HG03571 (cell line): Measurements from ENCODE around the gene VTN.
"Not testable (repeated sequence)": the region's sequence is repeated elsewhere in the genome, so short reads cannot be mapped to it uniquely, and the experiment has no call there.

Experiments
- ATAC-seq: cut with Tn5 transposase; IDR thresholded peaks from one replicate; pipeline ENCODE4 v1.9.1; 2021; ENCODE audit not compliant: unreplicated experiment

The VTN gene

DNA sequence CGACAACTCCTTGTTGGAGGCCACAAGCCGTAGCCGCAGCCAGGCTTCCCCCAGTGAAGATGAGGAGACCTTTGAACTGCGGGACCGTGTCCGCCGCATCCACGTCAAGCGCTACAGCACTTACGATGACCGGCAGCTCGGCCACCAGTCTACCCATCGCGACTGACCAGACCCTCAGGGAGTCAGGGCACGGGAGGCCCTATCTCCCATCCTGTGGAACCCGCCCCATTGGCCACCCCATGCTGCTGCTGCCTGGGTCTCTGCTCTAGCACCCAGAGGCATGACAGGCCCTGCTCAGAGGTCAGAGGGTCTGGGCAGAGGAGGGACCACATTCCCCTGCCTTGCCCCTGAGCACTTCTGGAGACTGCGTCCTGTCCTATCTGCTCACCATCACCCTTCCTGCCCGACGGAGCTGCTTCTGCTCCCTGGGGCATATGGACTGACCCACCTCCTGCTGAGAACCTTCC, 25.6 kb downstream of the VTN start:
- ATAC-seq = no peak

DNA sequence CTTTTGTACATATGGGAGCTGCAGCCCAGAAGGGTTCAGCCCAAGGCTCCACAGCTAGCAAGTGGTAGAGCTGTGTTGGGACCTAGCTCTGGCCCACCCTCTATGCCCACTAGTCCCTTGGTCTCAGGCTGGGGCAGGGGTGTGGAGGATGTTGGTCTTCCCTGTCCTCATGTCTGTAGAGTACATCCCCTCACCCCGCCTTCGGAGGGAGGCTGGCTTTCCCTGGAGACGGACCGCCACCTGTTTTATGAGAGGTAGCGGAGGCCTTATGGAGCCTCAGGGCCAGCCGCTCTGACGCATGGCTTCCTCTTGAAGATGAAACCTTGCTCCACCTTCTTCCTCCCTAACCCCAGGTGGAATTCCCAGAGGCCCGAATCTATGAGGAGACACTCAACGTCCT, 26.1 kb downstream of the VTN start:
- ATAC-seq = no peak

DNA sequence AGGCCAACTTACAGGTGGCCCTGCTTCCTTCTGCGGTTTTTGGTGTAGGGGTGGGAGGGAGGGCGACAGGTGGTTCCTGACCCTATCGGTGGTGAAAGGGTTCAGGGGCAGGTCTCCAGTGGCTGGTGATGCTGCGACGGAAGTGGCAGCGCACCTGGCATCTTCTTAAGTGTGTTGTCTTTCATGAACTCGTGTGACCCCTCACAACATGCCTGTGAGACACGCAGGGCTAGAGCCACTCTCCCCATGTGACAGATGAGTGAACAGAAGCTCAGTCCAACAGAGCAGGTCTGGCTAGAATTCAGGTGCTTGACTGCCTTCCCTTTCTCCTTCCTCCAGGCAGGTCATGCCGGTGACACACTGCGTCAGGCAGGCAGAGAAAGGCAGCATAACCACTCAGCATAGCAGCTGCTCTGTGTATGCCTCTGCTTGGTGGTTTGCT, 26.6 kb downstream of the VTN start:
- ATAC-seq = no peak

DNA sequence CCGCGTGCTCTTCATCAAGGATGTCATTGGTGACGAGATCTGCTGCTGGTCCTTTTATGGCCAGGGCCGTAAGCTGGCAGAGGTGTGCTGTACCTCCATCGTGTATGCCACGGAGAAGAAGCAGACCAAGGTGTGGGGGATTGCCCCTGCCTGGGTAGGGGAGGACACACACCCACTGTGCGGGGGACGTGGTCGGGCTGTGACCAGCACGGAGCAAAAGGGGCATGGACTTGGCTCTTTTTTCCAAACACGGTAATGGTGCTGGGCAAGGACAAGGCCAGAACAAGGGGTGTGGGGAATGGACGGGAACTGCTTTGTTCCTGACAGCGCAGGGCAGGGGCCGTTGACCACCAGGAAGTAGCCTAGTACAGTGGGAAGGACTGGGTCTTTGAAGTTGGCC, 27.8 kb downstream of the VTN start:
- ATAC-seq = no peak

DNA sequence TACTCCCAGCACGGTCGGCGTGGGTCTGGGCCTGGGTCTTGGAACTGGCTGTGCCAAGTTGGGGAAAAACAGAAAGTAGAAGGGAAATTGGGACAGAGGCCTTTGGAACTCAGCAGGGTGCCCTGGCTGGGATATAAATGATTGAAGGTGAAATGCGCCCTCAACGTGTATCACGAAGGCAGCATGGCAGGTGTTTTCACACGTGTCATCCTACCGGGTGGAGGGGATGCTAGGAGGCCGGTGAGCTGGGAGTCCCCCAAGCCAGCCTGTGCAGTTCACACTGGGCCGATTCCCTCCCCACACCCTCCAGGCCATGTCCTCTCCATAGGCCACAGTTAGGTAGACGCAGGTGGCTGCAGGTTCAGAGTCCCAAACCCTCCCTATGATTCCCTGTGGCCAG, 28.6 kb downstream of the VTN start:
- ATAC-seq = no peak

DNA sequence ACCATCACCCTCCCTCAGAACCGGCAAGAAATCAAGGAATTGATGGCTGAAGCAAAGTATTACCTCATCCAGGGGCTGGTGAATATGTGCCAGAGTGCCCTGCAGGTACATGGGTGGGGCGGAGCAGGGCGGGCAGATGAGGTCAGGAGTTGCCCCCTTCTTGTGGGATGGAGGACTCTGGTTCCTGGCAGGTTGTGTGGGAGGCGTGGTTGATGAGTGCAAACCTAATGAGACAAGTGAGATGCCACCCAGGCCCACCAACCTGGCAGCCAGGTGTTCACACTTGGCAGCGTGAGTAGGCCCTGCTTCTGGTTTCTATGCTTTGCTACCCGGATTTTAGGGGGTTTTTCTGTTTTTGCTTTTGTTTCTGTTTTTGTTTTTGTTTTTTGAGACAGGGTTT, 29.7 kb downstream of the VTN start:
- ATAC-seq = no peak

DNA sequence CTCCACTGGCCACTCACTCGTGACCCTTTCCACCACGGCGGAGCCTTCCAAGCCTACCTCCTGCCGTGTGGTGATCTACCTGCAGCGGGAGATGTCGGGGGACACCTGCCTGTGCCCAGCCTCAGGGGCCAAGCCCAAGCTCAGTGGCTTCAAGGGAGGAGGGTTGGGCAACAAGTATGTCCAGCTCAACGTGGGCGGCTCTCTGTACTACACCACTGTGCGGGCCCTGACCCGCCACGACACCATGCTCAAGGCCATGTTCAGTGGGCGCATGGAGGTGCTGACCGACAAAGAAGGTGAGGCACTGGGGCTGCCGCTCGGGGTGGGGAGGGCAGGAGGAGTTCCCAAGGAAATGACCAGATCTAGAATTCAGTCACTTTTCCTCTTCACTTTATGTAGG, 30.7 kb downstream of the VTN start:
- ATAC-seq = no peak

DNA sequence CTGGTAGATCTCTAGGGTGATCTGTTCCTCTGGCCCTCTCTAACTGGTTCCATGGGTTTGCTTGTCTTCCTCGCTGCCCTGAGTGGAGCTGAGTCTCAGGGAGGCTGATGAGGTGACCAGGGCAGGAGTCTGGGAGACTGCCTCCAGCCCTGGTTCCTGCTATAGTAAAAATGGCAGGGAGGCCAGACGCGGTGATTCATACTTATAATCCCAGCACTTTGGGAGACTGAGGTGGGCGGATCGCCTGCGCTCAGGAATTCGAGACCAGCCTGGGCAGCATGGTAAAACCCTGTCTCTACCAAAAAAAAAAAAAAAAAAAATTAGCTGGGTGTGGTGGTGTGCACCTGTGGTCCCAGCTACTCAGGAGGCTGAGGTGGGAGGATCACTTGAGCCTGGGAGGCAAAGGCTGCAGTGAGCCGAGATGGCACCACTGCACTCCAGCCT, 31.3 kb downstream of the VTN start:
- not testable (repeated sequence) for ATAC-seq

DNA sequence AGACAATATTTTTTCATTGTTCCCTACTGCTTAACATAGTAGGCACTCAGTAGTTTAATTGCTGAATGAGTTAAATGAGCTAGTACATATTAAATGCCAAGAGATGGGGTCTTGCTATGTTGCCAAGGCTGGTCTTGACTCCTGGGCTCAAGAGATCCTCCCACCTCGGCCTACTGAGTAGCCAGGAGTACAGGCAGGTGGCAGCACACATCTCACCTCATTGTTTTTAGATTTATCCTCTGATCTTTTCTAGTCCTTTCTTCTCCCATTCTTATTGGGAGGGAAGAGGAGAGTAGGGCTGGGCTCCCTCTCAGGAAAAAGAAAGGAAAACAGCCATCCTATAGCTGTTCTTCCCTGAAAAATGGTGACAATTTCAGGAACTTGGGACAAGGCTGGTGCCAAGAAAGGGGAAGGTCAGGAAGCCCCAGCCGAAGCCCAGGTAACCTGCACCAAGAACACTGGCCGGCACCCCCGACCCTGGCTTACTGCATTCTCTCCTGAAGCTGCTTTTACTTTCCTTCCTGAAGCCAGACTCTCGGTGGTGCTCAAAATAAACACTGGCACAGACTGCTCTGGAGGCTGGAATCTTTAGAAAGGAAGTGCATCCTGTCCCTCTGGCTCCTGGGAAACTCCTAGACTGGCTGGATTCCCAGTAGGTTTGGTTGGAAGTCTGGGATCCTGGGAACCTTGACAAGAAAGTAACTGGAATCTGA, 31.9 kb downstream of the VTN start:
- ATAC-seq = no peak

DNA sequence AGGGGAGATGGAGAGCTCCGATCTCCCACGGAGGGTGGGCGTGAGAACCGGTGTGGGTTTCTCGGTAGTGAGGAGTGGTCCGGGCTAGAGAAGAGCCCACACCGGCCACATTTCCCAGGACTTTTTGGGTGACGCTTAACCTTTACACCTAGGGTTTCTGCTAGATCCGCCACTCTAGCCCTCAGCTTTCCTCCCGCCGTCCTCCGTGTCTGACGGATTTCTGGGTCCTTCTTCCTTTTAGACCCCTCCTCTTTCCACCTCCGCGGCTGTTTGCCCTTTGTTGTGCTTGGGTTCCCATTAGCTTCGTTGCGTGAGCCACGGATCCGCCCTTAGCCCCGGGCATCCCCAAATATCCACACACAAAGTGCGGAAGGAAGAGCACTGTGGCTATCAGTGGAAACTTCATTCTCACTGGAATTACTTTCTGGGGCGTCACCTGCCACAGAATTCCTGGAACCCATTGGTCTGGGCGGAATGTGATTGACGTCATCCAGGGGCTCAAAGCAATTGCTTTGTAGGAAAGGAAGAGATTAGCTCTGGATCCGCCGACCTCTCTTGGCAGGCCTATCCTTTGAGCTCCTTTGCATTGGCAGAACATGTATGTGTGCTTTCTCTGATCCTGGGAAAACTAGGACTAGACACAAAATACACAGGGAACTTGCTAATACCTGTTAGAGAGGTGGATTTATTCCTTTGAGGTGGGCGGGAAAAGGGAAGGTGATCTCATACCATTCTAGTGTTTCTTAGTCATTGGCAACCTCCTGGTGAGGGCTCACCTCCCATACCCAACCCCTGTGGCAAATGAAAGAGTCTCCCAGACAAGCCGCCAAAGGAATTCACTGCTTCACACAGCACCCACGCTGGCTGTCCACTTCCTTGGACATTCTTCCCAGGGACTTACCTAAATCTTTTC, 33.9 kb downstream of the VTN start:
- ATAC-seq = no peak

DNA sequence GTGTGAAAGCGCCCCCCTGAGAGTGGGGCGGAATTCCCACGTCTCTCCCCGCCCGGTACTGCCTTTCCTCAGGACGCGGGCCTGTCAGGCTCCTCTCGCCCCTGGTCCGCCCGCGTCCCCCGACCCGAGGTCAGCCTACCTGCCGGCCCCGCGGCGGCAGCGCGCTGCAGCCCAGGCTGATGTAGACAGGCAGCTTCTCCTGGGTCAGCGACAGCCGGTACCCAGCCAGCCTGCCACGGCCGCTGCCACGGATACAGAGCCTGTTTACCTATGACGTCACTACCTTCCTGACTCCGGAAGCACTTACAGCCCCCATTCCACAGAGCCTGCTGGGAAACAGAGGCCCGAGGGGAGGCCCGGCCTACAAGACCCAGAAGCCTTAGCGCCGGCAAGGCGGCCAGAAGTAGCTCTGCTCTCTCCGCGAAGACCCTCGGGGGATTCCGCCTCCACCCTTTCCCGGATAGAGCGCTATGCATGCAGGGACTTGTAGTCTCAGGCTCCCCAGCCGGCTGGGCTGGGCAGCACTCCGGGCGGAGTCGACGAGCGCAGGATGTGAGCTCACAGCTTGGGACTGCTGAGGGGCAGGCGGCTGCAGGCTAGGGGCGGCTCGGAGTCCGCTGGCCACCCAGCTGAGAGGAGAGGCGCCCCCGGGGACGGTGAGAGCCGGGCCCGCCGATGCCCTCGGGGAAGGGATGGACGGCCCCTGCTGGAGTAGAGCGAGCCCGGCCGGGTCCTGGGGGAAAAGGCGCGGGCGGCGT, 34.7 kb downstream of the VTN start, which contains the start of the genes IFT20 and TNFAIP1:
Gene IFT20, minus strand, starts transcription at position 272 of the 758 bp plus-strand sequence. CDS start 3,487 bp downstream, outside the sequence.
Gene TNFAIP1, plus strand, starts transcription at position 561 of the 758 bp plus-strand sequence. CDS start 3,761 bp downstream, outside the sequence.
- ATAC-seq = peak; percentile 94

DNA sequence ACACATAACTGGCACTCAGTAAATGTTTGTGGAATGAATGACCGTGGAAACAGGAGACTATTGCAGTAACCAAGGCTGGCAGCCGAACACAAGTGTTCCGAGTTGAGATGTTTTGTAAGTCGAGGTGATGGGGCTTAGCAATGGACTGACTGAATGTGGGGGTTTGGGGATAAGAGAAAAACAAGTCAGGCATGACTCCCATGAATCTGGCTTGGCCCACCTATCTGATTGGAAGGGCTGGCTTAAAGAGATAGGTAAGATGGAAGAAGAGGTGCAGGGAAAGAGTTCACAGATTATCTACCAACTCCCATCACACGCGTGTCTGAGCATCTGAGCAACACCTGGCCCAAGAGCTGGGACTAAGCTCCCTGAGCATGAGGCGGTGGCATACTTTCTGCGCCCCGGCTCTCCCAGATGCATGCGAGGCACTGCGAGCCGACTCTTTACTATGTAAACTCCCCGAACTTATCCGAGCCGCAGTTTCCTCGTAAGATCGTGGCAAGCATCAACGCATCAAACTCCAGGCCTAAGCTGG, 35.4 kb downstream of the VTN start:
- ATAC-seq = no peak

DNA sequence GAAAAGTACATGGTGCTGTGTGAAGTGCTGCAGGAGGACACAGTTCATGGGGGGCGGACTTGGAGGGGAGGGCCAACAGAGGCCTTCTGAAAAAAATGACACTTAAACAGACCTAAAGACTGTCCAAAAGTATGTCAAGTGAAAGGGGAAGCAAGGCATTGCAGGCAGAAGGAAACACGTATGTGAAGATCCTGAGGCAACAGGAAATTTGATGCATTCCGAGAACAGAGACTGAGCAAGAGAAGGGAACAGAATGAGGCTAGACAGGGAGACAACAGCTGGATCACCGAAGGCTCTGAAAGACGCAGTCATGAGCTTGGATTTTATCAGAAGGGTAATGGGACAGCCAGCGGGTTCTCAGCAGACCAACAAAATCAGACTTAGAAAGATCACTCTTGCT, 35.9 kb downstream of the VTN start:
- no peak for ATAC-seq

DNA sequence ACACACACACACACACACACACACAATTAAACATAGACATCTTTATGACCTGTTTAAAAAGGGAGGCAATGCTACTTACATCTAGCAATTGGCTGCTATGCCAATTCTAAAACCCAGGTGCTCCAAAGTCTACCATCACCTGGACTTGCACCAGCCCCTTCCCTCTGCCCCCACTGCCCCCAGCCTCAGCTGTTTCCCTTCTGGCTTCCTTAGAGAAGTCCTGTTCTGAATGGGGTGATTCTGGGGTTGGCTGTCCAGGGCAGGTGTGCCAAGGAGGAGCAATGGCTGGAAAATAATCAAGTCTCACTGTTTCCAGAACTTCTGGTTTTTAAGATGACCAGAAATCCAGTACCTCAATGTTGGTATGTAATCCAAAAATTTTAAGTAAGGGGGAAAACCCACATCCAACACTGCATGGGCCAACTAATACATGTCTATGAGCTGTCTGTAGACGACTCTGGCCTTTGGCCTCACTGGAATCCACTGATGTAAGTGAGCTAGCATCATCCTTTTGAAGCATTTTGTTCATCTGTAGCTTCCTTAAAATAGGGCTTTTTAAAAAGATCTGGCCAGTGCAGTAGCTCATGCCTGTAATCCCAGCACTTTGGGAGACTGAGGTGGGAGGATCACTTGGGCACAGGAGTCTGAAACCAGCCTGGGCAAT, 36.9 kb downstream of the VTN start:
- no peak for ATAC-seq

DNA sequence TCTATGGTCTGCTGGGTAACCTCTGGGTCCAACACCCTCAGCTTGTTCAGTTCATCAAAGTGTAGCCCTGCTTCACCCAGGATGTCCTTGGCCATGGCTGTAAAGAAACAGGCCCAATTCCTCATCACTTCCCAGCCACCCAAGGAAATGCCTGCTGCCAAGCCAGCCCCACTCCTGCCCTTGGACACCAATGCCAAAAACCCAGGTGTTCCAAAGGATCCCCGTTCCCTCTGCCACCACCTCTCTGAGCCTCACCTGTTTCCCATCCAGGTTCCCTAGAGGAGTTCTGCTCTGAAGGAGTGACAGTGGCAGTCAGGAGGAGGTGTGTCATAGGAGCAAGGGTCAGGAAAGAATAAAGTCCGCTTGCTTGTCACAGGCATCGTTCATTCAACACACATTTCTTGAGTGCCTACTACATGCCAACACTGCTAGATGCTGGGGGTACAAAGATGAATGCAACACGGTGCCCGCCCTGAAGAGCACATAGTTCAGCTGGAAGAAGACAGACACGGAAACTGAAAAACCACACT, 38.2 kb downstream of the VTN start:
- ATAC-seq = no peak

DNA sequence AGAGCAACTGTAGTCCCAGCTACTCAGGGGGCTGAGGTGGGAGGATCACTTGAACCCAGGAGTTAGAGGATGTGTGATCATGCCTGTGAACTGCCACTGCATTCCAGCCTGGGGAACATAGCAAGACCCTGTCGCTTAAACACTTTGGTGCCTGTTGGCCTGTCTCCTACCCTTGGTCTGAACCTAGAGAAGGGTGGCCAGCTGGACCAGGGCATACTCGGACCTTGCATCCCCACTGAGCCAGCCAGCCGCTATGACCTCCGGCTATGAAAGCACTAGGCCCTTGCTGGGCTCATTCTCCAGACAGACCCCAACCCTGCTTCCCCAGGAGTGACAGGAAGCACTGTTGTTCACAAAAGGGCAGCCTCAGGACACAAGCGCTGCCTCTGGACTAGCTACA, 39.4 kb downstream of the VTN start:
- ATAC-seq = no peak

DNA sequence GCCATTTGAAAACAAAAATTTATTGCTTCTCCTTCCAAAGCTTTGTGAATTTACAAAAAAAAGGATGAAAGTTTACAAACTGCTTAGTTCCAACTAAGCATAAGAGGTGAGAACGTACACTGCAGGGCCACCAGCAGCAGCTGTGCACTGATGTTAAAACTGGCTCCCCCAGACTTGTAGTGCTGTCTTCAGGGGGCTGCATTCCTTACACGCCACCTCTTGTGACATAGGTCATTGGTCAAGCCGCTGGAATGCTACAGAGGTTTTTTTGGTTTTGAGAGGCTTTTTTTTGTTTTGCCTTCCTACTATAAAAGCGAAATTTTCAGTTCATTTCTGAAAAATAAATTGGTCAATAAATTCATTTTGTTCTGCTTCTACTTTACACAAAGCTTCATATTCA, 41.8 kb downstream of the VTN start:
- ATAC-seq = no peak

DNA sequence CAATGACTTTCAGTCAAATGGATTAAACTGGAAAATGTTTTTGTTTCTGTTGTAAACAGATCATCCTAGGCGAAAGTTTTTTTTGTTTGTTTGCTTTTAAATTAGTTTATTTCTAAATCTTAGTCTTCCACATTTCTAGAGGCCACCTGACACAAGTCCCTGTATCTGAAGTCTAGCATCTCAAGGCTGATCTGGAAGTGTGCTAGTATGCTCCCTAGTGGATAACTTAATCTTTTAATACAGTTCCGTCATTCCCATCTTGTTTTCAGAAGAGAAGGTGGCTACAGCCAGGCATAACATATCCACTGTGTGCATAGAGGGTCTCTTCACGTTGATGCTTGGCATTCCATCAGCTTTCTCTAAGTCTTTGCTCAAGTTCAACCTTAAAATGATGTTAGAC, 42.4 kb downstream of the VTN start:
- ATAC-seq = no peak

DNA sequence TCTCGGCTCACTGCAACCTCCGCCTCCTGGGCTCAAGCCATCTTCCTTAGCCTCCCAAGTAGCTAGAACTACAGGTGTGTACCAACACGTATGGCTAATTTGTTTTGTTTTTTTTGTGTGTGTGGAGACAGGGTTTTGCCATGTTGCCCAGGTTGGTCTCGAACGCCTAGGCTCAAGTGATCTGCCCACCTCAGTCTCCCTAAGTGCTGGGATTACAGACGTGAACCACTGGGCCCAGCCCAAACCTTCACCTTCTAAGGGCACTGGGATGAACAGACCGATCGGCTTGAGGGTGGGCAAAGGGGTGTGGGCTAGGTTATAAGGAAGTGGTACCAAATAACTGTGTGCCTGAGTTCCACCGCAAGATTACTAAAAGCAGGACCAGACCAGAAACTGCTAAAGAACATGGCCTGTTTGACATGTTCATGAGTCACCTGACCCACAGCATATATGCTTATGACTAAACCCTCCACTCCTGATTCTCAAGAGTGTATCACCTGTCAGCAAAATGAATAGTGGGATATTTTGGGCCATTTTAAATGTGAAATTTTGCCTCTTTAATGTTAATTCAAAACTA, 43.0 kb downstream of the VTN start:
- no peak for ATAC-seq

DNA sequence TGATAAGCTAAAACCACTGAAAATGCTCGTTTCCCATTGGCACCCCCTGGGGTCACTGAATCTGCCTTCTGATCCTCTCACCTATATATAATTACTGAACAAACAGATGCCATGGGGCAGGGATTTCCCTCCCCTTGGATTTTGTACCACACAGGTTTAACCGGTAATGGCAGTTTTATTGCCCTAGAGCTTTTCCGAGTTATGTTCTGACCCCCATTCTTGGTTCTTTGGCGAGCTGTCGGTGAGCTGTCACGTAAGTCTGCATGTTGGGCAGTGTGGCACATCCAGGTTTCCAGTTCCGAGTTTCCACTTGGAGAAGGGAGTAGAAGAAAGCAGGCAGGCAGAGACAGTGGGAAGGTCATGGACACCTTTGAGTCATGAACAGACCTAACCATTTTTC, 44.0 kb downstream of the VTN start:
- ATAC-seq = no peak
